Measurements from ENCODE around the gene NTM.
"Not testable (repeated sequence)": the region's sequence is repeated elsewhere in the genome, so short reads cannot be mapped to it uniquely, and the experiment has no call there.

NTM gene

GRCh38 chr11:131678658-131679340 is 308.4 kb downstream of the NTM start:
- Histone ChIP-seq H3K27ac (replicated peaks) (no peak overlapping the region), H3K27me3 (ENCODE audit: insufficient read depth, poor library complexity, severe bottlenecking) (no peaks in the 10 kb centered on the region), H3K4me3 (replicated peaks; ENCODE audit: insufficient read depth, low read length) (no peak overlapping the region)
- no peak for DNase-seq (ENCODE audit: low read depth in 1 of 2, low spot score in 1 of 2)
- no peak for TF ChIP-seq SPI1 (IDR thresholded peaks at IDR 0.05; ENCODE audit: borderline replicate concordance, low read depth)
- no peak for TF ChIP-seq CTCF (IDR thresholded peaks at IDR 0.05; ENCODE audit: insufficient read depth, low read length)
- TF ChIP-seq REST (IDR thresholded peaks at IDR 0.05; ENCODE audit: insufficient replicate concordance, low read depth) = no peak
- no peak for TF ChIP-seq POLR2AphosphoS5 (IDR thresholded peaks at IDR 0.05; ENCODE audit: low read depth)
- TF ChIP-seq GABPA (IDR thresholded peaks at IDR 0.05; ENCODE audit: low read depth) = no peak

GRCh38 chr11:131680448-131680847 is 310.0 kb downstream of the NTM start:
- DNase-seq (ENCODE audit: low read depth in 1 of 2, low spot score in 1 of 2); H3K4me3 ChIP-seq (replicated peaks; ENCODE audit: insufficient read depth, low read length); H3K27me3 ChIP-seq (ENCODE audit: insufficient read depth, poor library complexity, severe bottlenecking); H3K27ac ChIP-seq (replicated peaks): not testable (repeated sequence)

GRCh38 chr11:131681920-131682319 is 311.5 kb downstream of the NTM start:
- DNase-seq (ENCODE audit: low read depth in 1 of 2, low spot score in 1 of 2) = no peak
- Histone ChIP-seq H3K27me3 (ENCODE audit: insufficient read depth, poor library complexity, severe bottlenecking) (no peaks in the 10 kb centered on the region), H3K27ac (replicated peaks) (no peak overlapping the region), H3K4me3 (replicated peaks; ENCODE audit: insufficient read depth, low read length) (no peak overlapping the region)
- no peak for TF ChIP-seq POLR2AphosphoS5 (IDR thresholded peaks at IDR 0.05; ENCODE audit: low read depth)

- TF ChIP-seq POLR2AphosphoS5 (IDR thresholded peaks at IDR 0.05; ENCODE audit: low read depth) (no peak), CTCF (IDR thresholded peaks at IDR 0.05; ENCODE audit: insufficient read depth, low read length) (no peak), GABPA (IDR thresholded peaks at IDR 0.05; ENCODE audit: low read depth) (no peak), REST (IDR thresholded peaks at IDR 0.05; ENCODE audit: insufficient replicate concordance, low read depth) (no peak), SPI1 (IDR thresholded peaks at IDR 0.05; ENCODE audit: borderline replicate concordance, low read depth) (no peak)
- DNase-seq (ENCODE audit: low read depth in 1 of 2, low spot score in 1 of 2) = no peak
- Histone ChIP-seq H3K4me3 (replicated peaks; ENCODE audit: insufficient read depth, low read length) (no peak overlapping the region), H3K27ac (replicated peaks) (no peak overlapping the region), H3K27me3 (ENCODE audit: insufficient read depth, poor library complexity, severe bottlenecking) (no peaks in the 10 kb centered on the region)
These were observed 312.1 kb downstream of the NTM start for GRCh38 chr11:131682373-131683015.

- H3K27ac ChIP-seq (replicated peaks) = no peak overlapping the region
- DNase-seq (ENCODE audit: low read depth in 1 of 2, low spot score in 1 of 2) = no peak
- no peak for TF ChIP-seq GABPA (IDR thresholded peaks at IDR 0.05; ENCODE audit: low read depth)
- no peak for TF ChIP-seq POLR2AphosphoS5 (IDR thresholded peaks at IDR 0.05; ENCODE audit: low read depth)
- TF ChIP-seq SPI1 (IDR thresholded peaks at IDR 0.05; ENCODE audit: borderline replicate concordance, low read depth) = no peak
- TF ChIP-seq REST (IDR thresholded peaks at IDR 0.05; ENCODE audit: insufficient replicate concordance, low read depth) = no peak
- TF ChIP-seq CTCF (IDR thresholded peaks at IDR 0.05; ENCODE audit: insufficient read depth, low read length) = no peak
- no peaks in the 10 kb centered on the region for H3K27me3 ChIP-seq (ENCODE audit: insufficient read depth, poor library complexity, severe bottlenecking)
- H3K4me3 ChIP-seq (replicated peaks; ENCODE audit: insufficient read depth, low read length) = no peak overlapping the region
These were observed 312.7 kb downstream of the NTM start for GRCh38 chr11:131683131-131683530.
